RWPE1 (cell line): Measurements from ENCODE around the gene JPH2.
"Not testable (repeated sequence)": the region's sequence is repeated elsewhere in the genome, so short reads cannot be mapped to it uniquely, and the experiment has no call there.

Source experiments
- CTCF ChIA-PET: fragments of 350-600 bp; sonication (Branson Sonifier 250); formaldehyde crosslinking; extraction: SDS; loops from one replicate; lab custom pipeline; 2021; lab: Yijun Ruan, JAX
- POLR2A ChIA-PET: fragments of 400-600 bp; formaldehyde crosslinking; extraction: SDS; loops from one replicate; lab custom pipeline; 2020; ENCODE audit warnings: antibody characterized with exemption; ENCODE audit not compliant: low non-redundant PET; lab: Yijun Ruan, JAX
- DNase-seq: peaks from one replicate; pipeline ENCODE4 v3.0.0; 2012; ENCODE audit warnings: low spot score
- H3K27ac ChIP-seq: fragments of 450-650 bp; 2 replicates; pipeline ENCODE4 v1.5.1; 2017
- TF ChIP-seq, protein P1 (sequence below): fragments of 450-650 bp; conservative IDR thresholded peaks from 2 replicates; pipeline ENCODE4 v1.5.1; 2017; ENCODE audit warnings: low read depth, mild to moderate bottlenecking

Gene JPH2

GRCh38 chr20:44129911-44130718, 56.9 kb downstream of the JPH2 start:
- TF ChIP-seq, protein P1, sequence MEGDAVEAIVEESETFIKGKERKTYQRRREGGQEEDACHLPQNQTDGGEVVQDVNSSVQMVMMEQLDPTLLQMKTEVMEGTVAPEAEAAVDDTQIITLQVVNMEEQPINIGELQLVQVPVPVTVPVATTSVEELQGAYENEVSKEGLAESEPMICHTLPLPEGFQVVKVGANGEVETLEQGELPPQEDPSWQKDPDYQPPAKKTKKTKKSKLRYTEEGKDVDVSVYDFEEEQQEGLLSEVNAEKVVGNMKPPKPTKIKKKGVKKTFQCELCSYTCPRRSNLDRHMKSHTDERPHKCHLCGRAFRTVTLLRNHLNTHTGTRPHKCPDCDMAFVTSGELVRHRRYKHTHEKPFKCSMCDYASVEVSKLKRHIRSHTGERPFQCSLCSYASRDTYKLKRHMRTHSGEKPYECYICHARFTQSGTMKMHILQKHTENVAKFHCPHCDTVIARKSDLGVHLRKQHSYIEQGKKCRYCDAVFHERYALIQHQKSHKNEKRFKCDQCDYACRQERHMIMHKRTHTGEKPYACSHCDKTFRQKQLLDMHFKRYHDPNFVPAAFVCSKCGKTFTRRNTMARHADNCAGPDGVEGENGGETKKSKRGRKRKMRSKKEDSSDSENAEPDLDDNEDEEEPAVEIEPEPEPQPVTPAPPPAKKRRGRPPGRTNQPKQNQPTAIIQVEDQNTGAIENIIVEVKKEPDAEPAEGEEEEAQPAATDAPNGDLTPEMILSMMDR = no peak
- DNase-seq = no peak
- peak overlapping the region; percentile 1; the same call in 1 of the 2 replicates for H3K27ac ChIP-seq
- POLR2A ChIA-PET = no interaction called here
- CTCF ChIA-PET = interaction anchor here (0.6 to 1.4 kb wide), 4 partner anchors 23 to 60 kb away, joined by 3 to 8 read pairs (median 5); no protein-coding TSS in a partner anchor

DNA sequence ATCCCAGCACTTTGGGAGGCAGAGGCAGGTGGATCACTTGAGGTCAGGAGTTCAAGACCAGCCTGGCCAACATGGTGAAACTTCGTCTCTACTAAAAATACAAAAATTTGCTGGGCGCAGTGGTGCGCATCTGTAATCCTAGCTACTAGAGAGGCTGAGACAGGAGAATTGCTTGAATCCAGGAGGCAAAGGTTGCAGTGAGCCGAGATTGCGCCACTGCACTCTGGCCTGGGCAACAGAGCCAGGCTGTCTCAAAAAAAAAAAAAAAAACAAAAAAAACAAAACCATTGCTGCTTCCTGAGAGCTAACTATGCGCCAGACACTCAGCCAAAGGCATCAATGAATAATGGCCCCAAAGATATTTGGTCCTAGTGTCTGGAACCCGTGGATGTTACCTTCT, 57.7 kb downstream of the JPH2 start:
- DNase-seq, POLR2A ChIA-PET: not testable (repeated sequence)
- CTCF ChIA-PET = interaction anchor here (0.6 to 1.4 kb wide), 4 partner anchors 13 to 61 kb away, joined by 3 to 7 read pairs (median 4); no protein-coding TSS in a partner anchor

GRCh38 chr20:44126445-44126844, 60.5 kb downstream of the JPH2 start:
- TF ChIP-seq, protein P1 = no peak
- no peak overlapping the region for H3K27ac ChIP-seq
- ChIA-PET POLR2A (no interaction called here), CTCF (no interaction called here)
- DNase-seq = no peak

More for the DNA sequence above, 57.7 kb downstream of the JPH2 start:
- not testable (repeated sequence) for H3K27ac ChIP-seq

DNA sequence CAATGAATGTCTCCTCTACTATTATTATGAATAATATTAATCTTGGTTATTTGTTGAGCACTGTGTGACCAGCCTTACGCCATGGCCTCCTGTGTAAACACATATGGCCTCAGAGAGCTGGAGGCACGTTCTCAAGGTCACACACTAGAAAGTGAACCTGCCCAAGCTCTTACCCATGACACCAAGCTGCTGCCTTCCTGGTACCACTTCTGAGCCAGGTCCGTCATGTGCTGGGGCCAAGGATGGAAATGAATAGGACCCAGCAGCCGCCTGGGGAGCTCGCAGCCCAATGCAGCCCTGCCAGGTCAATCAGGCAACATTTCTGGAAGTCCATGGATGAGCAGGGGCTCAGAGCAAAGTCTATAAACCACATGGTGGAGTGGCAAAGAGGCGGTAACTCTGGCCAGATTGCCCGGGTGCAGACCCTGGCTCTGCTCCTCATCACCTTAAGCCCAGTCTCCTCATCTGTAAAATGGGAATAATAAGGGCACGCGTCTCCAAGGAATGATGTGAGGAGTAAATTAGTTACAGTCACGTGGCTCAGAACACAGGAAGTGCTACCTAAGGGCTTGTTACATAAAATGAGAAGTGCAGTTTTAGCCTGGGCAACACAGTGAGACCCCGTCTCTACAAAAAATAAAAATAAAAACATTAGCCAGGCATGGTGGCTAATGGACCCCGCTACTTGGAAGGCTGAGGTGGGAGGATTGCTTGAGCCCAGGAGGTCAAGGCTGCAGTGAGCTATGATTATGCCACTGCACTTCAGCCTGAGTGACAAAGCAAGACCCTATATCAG, 61.5 kb downstream of the JPH2 start:
- POLR2A ChIA-PET = no interaction called here
- no peak overlapping the region for H3K27ac ChIP-seq
- TF ChIP-seq, protein P1 = no peak
- CTCF ChIA-PET = interaction anchor here (0.5 kb wide), 1 partner anchor 59 kb away, joined by 3 read pairs; no protein-coding TSS in a partner anchor
- no peak for DNase-seq

- no peak for DNase-seq
- ChIA-PET POLR2A (no interaction called here), CTCF (interaction anchor here (1.3 kb wide), 1 partner anchor 66 kb away, joined by 5 read pairs; no protein-coding TSS in a partner anchor)
- TF ChIP-seq, protein P1 = no peak
- no peak overlapping the region for H3K27ac ChIP-seq
Observed at GRCh38 chr20:44123874-44124535, 63.0 kb downstream of the JPH2 start.

- H3K27ac ChIP-seq = no peak overlapping the region
- no peak for DNase-seq
- TF ChIP-seq, protein P1 = no peak
- POLR2A ChIA-PET = no interaction called here
- CTCF ChIA-PET = interaction anchor here (1.3 kb wide), 1 partner anchor 67 kb away, joined by 5 read pairs; no protein-coding TSS in a partner anchor
Observed at GRCh38 chr20:44123251-44123650, 63.7 kb downstream of the JPH2 start.
